ENCODE results near the gene VTA1. TPM values are rescaled to one million over a fixed set of nuclear protein-coding genes. Genes with fewer than 3 reads are reported as not detected.
A peak's percentile ranks its signal among the peaks of the same experiment; 100 is the strongest.

Gene VTA1
- total and polyA plus RNA-seq, 9 donors: 42.0 to 59.0 (median 55.0) TPM

DNA sequence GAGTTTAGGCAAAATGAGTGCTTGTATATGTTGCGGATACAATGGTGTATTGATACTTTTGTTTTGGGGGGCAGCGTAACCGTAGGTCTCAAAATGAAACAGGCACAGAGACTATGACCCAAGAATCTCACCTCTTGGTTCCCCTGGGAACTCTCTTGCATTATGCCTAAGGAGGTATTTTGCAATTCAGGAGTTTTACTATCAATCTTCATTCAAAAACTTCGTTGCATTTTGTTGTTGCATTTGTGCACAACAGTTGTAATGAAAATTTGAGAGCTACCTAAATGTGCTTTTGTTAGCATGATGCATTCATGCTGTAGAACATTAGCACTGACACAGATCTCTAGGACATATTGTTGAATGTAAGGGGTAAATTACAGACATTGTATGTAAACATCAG, 18.2 kb downstream of the VTA1 start:
- DNase-seq: no peak
- Histone ChIP-seq H3K9me3 (replicated peaks; ENCODE audit: control insufficient read depth, low read depth, low read length) (no peaks in the 10 kb centered on the region), H3K4me3 (ENCODE audit: low read length) (no peak overlapping the region), H3K27ac (ENCODE audit: low read length) (no peak overlapping the region), H3K27me3 (ENCODE audit: control insufficient read depth, insufficient read depth, low read length) (no peaks in the 10 kb centered on the region), H3K36me3 (ENCODE audit: control insufficient read depth, insufficient read depth, low read length) (peaks cover 10% of the 10 kb centered on the region), H3K4me1 (ENCODE audit: control insufficient read depth, insufficient read depth, low read length) (no peaks in the 10 kb centered on the region)
- WGBS (ENCODE audit: insufficient coverage): 90% methylated on average over 3 of the region's 4 CpGs

DNA sequence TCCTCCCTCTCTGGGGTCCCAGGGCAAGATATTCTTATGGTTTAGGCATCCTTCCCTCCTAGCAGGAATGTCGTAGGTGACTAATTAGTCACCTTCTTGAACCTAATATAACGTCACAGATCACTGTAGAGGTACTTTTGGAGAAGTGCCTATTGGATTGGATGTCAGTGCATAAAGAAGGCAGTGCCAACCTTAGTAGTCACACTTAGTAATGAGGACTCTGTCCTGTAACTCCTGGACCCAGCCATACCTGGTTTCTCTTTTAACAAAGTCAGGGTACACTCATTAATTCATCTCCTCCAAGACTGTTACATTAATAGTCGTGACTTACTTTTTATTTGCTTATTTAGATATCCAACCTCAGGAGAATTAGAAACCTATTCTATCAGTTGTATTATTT, 20.0 kb downstream of the VTA1 start:
- Histone ChIP-seq H3K36me3 (ENCODE audit: control insufficient read depth, insufficient read depth, low read length) (peaks cover 13% of the 10 kb centered on the region), H3K27ac (ENCODE audit: low read length) (no peak overlapping the region), H3K9me3 (replicated peaks; ENCODE audit: control insufficient read depth, low read depth, low read length) (no peaks in the 10 kb centered on the region), H3K4me1 (ENCODE audit: control insufficient read depth, insufficient read depth, low read length) (no peaks in the 10 kb centered on the region), H3K4me3 (ENCODE audit: low read length) (no peak overlapping the region), H3K27me3 (ENCODE audit: control insufficient read depth, insufficient read depth, low read length) (no peaks in the 10 kb centered on the region)
- DNase-seq: no peak
- WGBS (ENCODE audit: insufficient coverage): no CpG with 5 or more reads among the region's 3 CpGs

- no peaks in the 10 kb centered on the region for H3K27me3 ChIP-seq (ENCODE audit: control insufficient read depth, insufficient read depth, low read length)
- H3K4me1 ChIP-seq (ENCODE audit: control insufficient read depth, insufficient read depth, low read length): no peaks in the 10 kb centered on the region
- DNase-seq: no peak
- no peaks in the 10 kb centered on the region for H3K9me3 ChIP-seq (replicated peaks; ENCODE audit: control insufficient read depth, low read depth, low read length)
- no peak overlapping the region for H3K4me3 ChIP-seq (ENCODE audit: low read length)
- no peak overlapping the region for H3K27ac ChIP-seq (ENCODE audit: low read length)
- WGBS (ENCODE audit: insufficient coverage): no CpG with 5 or more reads among the region's 2 CpGs
- H3K36me3 ChIP-seq (ENCODE audit: control insufficient read depth, insufficient read depth, low read length): peaks cover 16% of the 10 kb centered on the region
Measured at GRCh38 chr6:142167486-142167885, 20.4 kb downstream of the VTA1 start.

GRCh38 chr6:142171351-142171750, 24.3 kb downstream of the VTA1 start:
- Histone ChIP-seq H3K27me3 (ENCODE audit: control insufficient read depth, insufficient read depth, low read length) (no peaks in the 10 kb centered on the region), H3K4me3 (ENCODE audit: low read length) (no peak overlapping the region), H3K9me3 (replicated peaks; ENCODE audit: control insufficient read depth, low read depth, low read length) (no peaks in the 10 kb centered on the region), H3K27ac (ENCODE audit: low read length) (no peak overlapping the region), H3K36me3 (ENCODE audit: control insufficient read depth, insufficient read depth, low read length) (peaks cover 28% of the 10 kb centered on the region), H3K4me1 (ENCODE audit: control insufficient read depth, insufficient read depth, low read length) (no peaks in the 10 kb centered on the region)
- no peak for DNase-seq

GRCh38 chr6:142172758-142173157, 25.7 kb downstream of the VTA1 start:
- no peak for DNase-seq
- Histone ChIP-seq H3K4me3 (ENCODE audit: low read length) (no peak overlapping the region), H3K36me3 (ENCODE audit: control insufficient read depth, insufficient read depth, low read length) (peaks cover 20% of the 10 kb centered on the region), H3K9me3 (replicated peaks; ENCODE audit: control insufficient read depth, low read depth, low read length) (peaks cover 3% of the 10 kb centered on the region), H3K27me3 (ENCODE audit: control insufficient read depth, insufficient read depth, low read length) (no peaks in the 10 kb centered on the region), H3K27ac (ENCODE audit: low read length) (no peak overlapping the region), H3K4me1 (ENCODE audit: control insufficient read depth, insufficient read depth, low read length) (no peaks in the 10 kb centered on the region)

- Histone ChIP-seq H3K4me3 (ENCODE audit: low read length) (no peak overlapping the region), H3K36me3 (ENCODE audit: control insufficient read depth, insufficient read depth, low read length) (peaks cover 20% of the 10 kb centered on the region), H3K4me1 (ENCODE audit: control insufficient read depth, insufficient read depth, low read length) (no peaks in the 10 kb centered on the region), H3K27me3 (ENCODE audit: control insufficient read depth, insufficient read depth, low read length) (no peaks in the 10 kb centered on the region), H3K27ac (ENCODE audit: low read length) (no peak overlapping the region), H3K9me3 (replicated peaks; ENCODE audit: control insufficient read depth, low read depth, low read length) (peaks cover 3% of the 10 kb centered on the region)
- DNase-seq: no peak
- 100% methylated on average over 1 of the region's 3 CpGs for WGBS (ENCODE audit: insufficient coverage)
Measured at GRCh38 chr6:142173980-142174379, 26.9 kb downstream of the VTA1 start.

- 87% methylated on average over 4 of the region's 6 CpGs for WGBS (ENCODE audit: insufficient coverage)
- Histone ChIP-seq H3K9me3 (replicated peaks; ENCODE audit: control insufficient read depth, low read depth, low read length) (peaks cover 3% of the 10 kb centered on the region), H3K36me3 (ENCODE audit: control insufficient read depth, insufficient read depth, low read length) (peaks cover 20% of the 10 kb centered on the region)
Measured at GRCh38 chr6:142174703-142175102, 27.6 kb downstream of the VTA1 start.

DNA sequence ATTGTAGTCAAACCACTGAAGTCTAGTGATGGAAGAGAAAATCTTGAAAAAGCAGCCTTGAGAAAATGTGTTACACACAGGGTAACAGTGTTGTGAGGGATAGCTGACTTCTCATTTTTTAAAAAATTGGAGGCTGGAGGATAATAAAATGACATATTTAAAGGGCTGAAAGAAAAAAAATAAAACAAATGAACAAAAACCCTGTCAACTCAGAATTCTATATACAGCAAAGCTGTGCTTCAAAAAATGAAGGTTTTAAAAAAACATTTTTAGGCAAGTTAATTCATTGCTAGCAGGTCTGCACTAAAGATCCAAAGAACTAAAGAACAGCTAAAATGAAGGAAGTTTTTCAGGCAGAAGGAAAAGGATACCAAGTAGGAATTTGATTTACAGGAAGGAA, 31.1 kb downstream of the VTA1 start:
- DNase-seq: no peak
- Histone ChIP-seq H3K27ac (ENCODE audit: low read length) (no peak overlapping the region), H3K4me3 (ENCODE audit: low read length) (no peak overlapping the region), H3K36me3 (ENCODE audit: control insufficient read depth, insufficient read depth, low read length) (peaks cover 17% of the 10 kb centered on the region), H3K27me3 (ENCODE audit: control insufficient read depth, insufficient read depth, low read length) (no peaks in the 10 kb centered on the region), H3K4me1 (ENCODE audit: control insufficient read depth, insufficient read depth, low read length) (no peaks in the 10 kb centered on the region), H3K9me3 (replicated peaks; ENCODE audit: control insufficient read depth, low read depth, low read length) (peaks cover 3% of the 10 kb centered on the region)

More at GRCh38 chr6:142174703-142175102, 27.6 kb downstream of the VTA1 start:
- Histone ChIP-seq H3K27ac (ENCODE audit: low read length) (no peak overlapping the region), H3K27me3 (ENCODE audit: control insufficient read depth, insufficient read depth, low read length) (no peaks in the 10 kb centered on the region), H3K4me1 (ENCODE audit: control insufficient read depth, insufficient read depth, low read length) (no peaks in the 10 kb centered on the region), H3K4me3 (ENCODE audit: low read length) (no peak overlapping the region)
- no peak for DNase-seq

DNA sequence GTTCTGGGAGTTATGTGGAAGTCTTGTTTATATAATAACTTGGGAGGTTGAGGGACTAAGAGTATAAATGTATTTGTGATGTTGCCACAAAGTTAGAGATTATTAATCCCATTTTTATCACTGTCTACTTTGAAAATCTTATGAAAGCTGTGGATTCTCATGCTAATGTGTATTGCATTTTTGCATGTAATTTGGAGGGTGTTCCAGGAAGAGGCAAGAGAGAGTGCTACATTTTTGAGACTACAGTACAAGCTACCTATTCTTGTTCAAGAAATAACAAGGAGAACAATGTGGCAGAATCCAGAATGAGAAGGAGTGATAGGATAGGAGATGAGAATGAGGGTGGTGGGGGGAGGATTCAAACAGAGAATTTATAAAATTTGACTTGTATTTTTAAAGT, 34.9 kb downstream of the VTA1 start:
- H3K36me3 ChIP-seq (ENCODE audit: control insufficient read depth, insufficient read depth, low read length): peaks cover 3% of the 10 kb centered on the region
- DNase-seq: no peak

DNA sequence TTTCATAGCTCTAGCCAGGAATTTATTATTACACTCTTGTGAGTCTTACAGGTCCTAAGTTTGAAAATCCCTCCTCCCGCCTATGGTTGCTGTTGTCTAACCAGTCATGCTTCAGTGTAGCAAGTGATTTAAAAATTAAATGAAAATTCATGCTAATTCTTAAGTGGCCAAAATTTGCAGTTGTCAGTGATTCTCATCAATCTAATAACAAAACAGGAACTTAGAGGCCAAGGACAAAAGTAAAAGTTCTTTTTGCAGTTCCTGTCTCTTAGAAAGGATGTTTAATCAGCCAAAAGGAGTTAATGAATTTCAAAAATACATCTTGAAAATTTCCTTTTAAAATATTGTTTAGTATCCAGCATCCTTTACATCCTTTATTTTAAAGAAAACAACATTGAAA, 36.3 kb downstream of the VTA1 start:
- WGBS (ENCODE audit: insufficient coverage): no CpG with 5 or more reads among the region's 1 CpG
- Histone ChIP-seq H3K36me3 (ENCODE audit: control insufficient read depth, insufficient read depth, low read length) (peaks cover 3% of the 10 kb centered on the region), H3K4me3 (ENCODE audit: low read length) (no peak overlapping the region), H3K27me3 (ENCODE audit: control insufficient read depth, insufficient read depth, low read length) (no peaks in the 10 kb centered on the region), H3K9me3 (replicated peaks; ENCODE audit: control insufficient read depth, low read depth, low read length) (no peaks in the 10 kb centered on the region), H3K4me1 (ENCODE audit: control insufficient read depth, insufficient read depth, low read length) (no peaks in the 10 kb centered on the region), H3K27ac (ENCODE audit: low read length) (no peak overlapping the region)
- peak; percentile 2 for DNase-seq

More for the DNA sequence above, 34.9 kb downstream of the VTA1 start:
- peaks cover 3% of the 10 kb centered on the region for H3K9me3 ChIP-seq (replicated peaks; ENCODE audit: control insufficient read depth, low read depth, low read length)
- no peaks in the 10 kb centered on the region for H3K4me1 ChIP-seq (ENCODE audit: control insufficient read depth, insufficient read depth, low read length)
- no peak overlapping the region for H3K4me3 ChIP-seq (ENCODE audit: low read length)
- H3K27me3 ChIP-seq (ENCODE audit: control insufficient read depth, insufficient read depth, low read length): no peaks in the 10 kb centered on the region
- no peak overlapping the region for H3K27ac ChIP-seq (ENCODE audit: low read length)

DNA sequence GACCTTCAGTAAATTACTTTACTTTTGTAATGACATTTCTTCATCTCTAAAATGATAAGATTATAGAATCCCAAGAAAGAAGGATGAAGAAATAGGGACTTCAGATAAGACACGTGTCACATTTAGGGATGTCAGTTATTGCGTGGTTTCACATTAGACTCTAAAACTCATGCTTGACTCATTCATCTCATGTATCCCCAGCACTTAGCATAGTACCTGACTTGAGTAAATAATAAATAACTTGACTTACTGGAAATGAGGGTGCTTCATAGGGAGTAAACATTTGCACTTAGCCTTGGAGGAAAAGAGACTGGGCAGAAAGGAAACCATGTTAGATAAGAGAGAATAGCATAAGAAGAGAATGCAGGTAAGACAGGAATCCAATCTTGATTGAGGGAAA, 37.2 kb downstream of the VTA1 start:
- Histone ChIP-seq H3K4me3 (ENCODE audit: low read length) (no peak overlapping the region), H3K9me3 (replicated peaks; ENCODE audit: control insufficient read depth, low read depth, low read length) (no peaks in the 10 kb centered on the region), H3K36me3 (ENCODE audit: control insufficient read depth, insufficient read depth, low read length) (peaks cover 3% of the 10 kb centered on the region), H3K27ac (ENCODE audit: low read length) (no peak overlapping the region), H3K27me3 (ENCODE audit: control insufficient read depth, insufficient read depth, low read length) (no peaks in the 10 kb centered on the region), H3K4me1 (ENCODE audit: control insufficient read depth, insufficient read depth, low read length) (no peaks in the 10 kb centered on the region)
- DNase-seq: no peak
- WGBS (ENCODE audit: insufficient coverage): no CpG with 5 or more reads among the region's 2 CpGs

Data from muscle of leg (tissue), 11 donors.